OCI-LY3 (cell line): ENCODE measurements around the gene SELENON.

Experiments used
- EZH2phosphoT487 ChIP-seq: fragments of 200-600 bp; shearing (Covaris generic); IDR thresholded peaks from 2 replicates; pipeline ENCODE4 v1.6.1; 2018; ENCODE audit warnings: antibody characterized with exemption, mixed run types, low read depth
- TF ChIP-seq, protein P1 (sequence below): fragments of 200-600, 300-600 bp; sonication (generic); IDR thresholded peaks from 2 replicates; pipeline ENCODE4 v1.5.1; 2014; ENCODE audit warnings: antibody characterized with exemption, low read length, low read depth

DNA sequence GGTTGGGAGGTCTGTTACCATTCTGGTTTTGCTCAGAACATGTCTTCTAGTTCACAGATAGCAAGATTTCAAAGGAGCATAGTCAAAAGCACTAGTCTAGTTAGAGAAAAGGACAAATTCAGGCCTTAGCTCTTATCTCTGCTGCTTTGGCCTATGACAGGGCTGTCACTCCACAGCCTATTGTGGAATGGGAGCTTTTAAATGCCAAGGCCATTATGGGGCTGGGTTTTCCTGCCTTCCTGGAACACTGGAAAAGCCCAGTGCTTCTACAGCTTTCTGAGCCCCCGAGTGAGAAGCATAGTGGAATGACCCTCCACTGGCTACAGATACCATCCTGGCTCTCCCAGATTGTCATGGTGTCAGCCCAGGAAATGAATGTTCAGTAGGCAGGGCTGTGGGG lies 29.1 kb downstream of the SELENON start:
- TF ChIP-seq, protein P1, sequence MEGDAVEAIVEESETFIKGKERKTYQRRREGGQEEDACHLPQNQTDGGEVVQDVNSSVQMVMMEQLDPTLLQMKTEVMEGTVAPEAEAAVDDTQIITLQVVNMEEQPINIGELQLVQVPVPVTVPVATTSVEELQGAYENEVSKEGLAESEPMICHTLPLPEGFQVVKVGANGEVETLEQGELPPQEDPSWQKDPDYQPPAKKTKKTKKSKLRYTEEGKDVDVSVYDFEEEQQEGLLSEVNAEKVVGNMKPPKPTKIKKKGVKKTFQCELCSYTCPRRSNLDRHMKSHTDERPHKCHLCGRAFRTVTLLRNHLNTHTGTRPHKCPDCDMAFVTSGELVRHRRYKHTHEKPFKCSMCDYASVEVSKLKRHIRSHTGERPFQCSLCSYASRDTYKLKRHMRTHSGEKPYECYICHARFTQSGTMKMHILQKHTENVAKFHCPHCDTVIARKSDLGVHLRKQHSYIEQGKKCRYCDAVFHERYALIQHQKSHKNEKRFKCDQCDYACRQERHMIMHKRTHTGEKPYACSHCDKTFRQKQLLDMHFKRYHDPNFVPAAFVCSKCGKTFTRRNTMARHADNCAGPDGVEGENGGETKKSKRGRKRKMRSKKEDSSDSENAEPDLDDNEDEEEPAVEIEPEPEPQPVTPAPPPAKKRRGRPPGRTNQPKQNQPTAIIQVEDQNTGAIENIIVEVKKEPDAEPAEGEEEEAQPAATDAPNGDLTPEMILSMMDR: no peak
- TF ChIP-seq EZH2phosphoT487: no peak
